Measurements from ENCODE around the gene GCA. TPM values are rescaled to one million over a fixed set of nuclear protein-coding genes. Genes with fewer than 3 reads are reported as not detected.

GCA gene
- total RNA-seq, 1 donor from 2014 or later, result 11.3 TPM

- no peak overlapping the region for H3K4me3 Mint-ChIP-seq
- TF ChIP-seq CTCF (conservative IDR thresholded peaks at IDR 0.05), result no peak
- no peaks in the 10 kb centered on the region for H3K9me3 Mint-ChIP-seq
- peaks cover 6% of the 10 kb centered on the region for H3K4me1 Mint-ChIP-seq
- no peaks in the 10 kb centered on the region for H3K36me3 Mint-ChIP-seq (ENCODE audit: low read depth)
- H3K27ac Mint-ChIP-seq (ENCODE audit: unreplicated experiment), result no peak overlapping the region
- DNase-seq (ENCODE audit: low read depth, low spot score), result no peak
- H3K27me3 Mint-ChIP-seq (ENCODE audit: low read depth), result peaks cover 38% of the 10 kb centered on the region
Observed at GRCh38 chr2:162320864-162321517, 22.9 kb upstream of the GCA start.

DNA sequence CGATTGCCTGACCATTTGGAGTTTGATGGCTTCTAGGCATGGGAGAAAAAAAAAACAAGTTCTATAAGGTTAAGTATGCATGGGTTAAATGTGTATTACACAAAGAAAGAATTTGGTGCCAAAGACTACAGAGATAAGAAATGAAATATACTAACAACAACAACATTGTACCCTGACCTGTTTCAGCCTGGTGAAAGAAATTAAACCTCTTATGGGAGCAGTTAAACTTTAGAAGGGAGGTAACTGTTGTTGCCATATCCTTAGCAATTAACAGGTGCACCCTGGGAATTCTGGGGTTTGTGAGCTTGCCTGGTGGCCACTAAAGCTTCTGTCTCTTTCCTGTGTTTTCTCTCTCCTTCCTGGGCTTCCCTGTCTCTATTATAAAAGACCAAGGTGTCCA lies 19.0 kb upstream of the GCA start:
- TF ChIP-seq CTCF (conservative IDR thresholded peaks at IDR 0.05), result no peak
- H3K27me3 Mint-ChIP-seq (ENCODE audit: low read depth), result peaks cover 7% of the 10 kb centered on the region
- no peak for DNase-seq (ENCODE audit: low read depth, low spot score)
- no peak overlapping the region for H3K27ac Mint-ChIP-seq (ENCODE audit: unreplicated experiment)
- H3K4me1 Mint-ChIP-seq, result no peaks in the 10 kb centered on the region
- no peak overlapping the region for H3K4me3 Mint-ChIP-seq
- H3K9me3 Mint-ChIP-seq, result peaks cover 3% of the 10 kb centered on the region
- H3K36me3 Mint-ChIP-seq (ENCODE audit: low read depth), result no peaks in the 10 kb centered on the region

DNA sequence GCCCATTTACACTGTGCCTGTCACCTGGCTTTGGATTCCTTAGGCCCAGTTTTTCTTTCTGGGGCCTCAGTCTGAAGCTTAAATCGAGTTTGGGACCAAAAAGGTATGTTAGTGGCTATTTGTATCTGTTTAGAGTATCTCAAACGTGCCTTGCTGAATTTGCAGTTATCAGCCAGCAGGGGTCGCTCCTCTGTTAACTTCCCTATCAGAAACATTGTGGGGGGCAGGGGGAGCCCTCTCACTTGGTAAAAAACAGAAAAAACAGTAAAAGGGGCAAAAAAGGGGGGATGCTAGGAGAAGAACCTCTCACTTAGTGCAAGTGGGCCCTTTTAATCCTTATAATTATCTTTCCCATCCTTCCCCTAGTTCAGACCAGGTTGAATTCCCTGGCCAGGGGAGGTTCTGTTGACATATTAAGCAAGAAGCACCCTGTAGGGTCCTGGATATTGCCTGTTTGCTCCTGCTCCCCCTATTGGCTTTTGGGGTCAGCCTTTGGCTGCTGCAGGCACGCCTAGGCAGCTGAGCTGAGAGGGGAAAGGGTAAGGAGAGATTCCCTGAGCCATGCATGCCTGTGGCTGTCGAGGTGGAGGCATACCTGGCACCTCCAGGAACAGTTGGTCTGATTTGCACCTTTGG lies 16.7 kb upstream of the GCA start:
- no peaks in the 10 kb centered on the region for H3K27me3 Mint-ChIP-seq (ENCODE audit: low read depth)
- no peak for DNase-seq (ENCODE audit: low read depth, low spot score)
- peak; percentile 64 for TF ChIP-seq CTCF (conservative IDR thresholded peaks at IDR 0.05)

DNA sequence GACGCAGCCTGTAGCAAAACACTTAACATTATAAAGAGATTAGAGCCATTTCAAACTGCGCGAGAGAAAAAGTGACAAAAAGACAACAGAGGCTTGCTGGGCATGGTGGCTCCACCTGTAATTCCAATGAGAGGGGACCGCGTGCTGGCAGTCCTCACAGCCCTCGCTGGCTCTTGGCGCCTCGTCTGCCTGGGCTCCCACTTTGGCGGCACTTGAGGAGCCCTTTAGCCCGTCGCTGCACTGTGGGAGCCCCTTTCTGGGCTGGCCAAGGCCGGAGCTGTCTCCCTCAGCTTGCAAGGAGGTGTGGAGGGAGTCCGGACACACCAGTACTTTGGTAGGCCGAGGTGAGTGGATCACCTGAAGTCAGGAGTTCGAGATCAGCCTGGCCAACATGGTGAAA lies 16.1 kb upstream of the GCA start:
- DNase-seq (ENCODE audit: low read depth, low spot score), result no peak
- Mint-ChIP-seq H3K36me3 (ENCODE audit: low read depth) (no peaks in the 10 kb centered on the region), H3K9me3 (peaks cover 3% of the 10 kb centered on the region), H3K27ac (ENCODE audit: unreplicated experiment) (no peak overlapping the region), H3K4me1 (no peaks in the 10 kb centered on the region), H3K27me3 (ENCODE audit: low read depth) (no peaks in the 10 kb centered on the region), H3K4me3 (no peak overlapping the region)
- no peak for TF ChIP-seq CTCF (conservative IDR thresholded peaks at IDR 0.05)

More for the DNA sequence above, 16.7 kb upstream of the GCA start:
- H3K36me3 Mint-ChIP-seq (ENCODE audit: low read depth), result no peaks in the 10 kb centered on the region
- H3K4me3 Mint-ChIP-seq, result no peak overlapping the region
- H3K27ac Mint-ChIP-seq (ENCODE audit: unreplicated experiment), result no peak overlapping the region
- no peaks in the 10 kb centered on the region for H3K4me1 Mint-ChIP-seq
- peaks cover 3% of the 10 kb centered on the region for H3K9me3 Mint-ChIP-seq

GRCh38 chr2:162328424-162329157 lies 15.3 kb upstream of the GCA start:
- no peaks in the 10 kb centered on the region for H3K4me1 Mint-ChIP-seq
- no peaks in the 10 kb centered on the region for H3K27me3 Mint-ChIP-seq (ENCODE audit: low read depth)
- H3K4me3 Mint-ChIP-seq, result no peak overlapping the region
- no peak for TF ChIP-seq CTCF (conservative IDR thresholded peaks at IDR 0.05)
- H3K27ac Mint-ChIP-seq (ENCODE audit: unreplicated experiment), result no peak overlapping the region
- no peak for DNase-seq (ENCODE audit: low read depth, low spot score)
- peaks cover 3% of the 10 kb centered on the region for H3K9me3 Mint-ChIP-seq
- H3K36me3 Mint-ChIP-seq (ENCODE audit: low read depth), result no peaks in the 10 kb centered on the region
